NCI-H774 (cell line): ENCODE results near the gene CCR7.
A peak's percentile ranks its signal among the peaks of the same experiment; 100 is the strongest.
"Not testable (repeated sequence)": the region's sequence is repeated elsewhere in the genome, so short reads cannot be mapped to it uniquely, and the experiment has no call there.

ENCODE experiments used
- DNase-seq: peaks from one replicate; lab custom pipeline; 2025; lab: John Stamatoyannopoulos, UW

Gene CCR7

GRCh38 chr17:40597556-40598300, 32.5 kb upstream of the CCR7 start:
- no peak for DNase-seq

- no peak for DNase-seq
Measured at GRCh38 chr17:40597156-40597555, 31.9 kb upstream of the CCR7 start.

DNA sequence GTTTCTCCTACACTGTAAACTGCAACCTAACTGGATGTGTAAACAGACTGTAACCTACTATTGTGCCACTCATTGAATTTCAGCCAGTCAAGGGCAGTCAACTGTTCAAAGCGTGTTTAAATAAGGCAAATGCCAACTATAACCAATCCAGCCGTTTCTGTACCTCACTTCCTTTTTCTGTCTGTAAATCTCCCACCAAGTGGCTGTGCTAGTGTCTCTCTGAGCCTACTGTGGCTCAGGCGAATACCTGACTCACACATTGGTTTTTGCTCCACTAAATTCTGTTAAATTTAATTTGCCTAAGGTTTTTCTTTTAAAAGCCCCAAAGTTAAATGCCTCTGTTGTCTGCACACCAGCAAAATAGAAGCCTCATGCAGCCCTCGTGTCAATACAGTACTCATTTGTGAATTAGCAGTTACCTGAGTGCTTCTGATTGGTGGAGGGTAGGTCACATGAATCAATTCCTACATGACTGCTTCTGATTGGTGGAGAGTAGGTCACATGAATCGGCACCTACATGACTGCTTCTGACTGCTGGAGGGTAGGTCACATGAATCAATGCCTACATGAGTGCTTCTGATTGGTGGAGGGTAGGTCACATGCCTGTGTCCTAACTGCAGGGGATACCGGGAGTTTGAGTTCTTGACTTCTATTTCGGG, 31.1 kb upstream of the CCR7 start:
- DNase-seq, result peak; percentile 62

- no peak for DNase-seq
Measured at GRCh38 chr17:40590742-40591141, 25.5 kb upstream of the CCR7 start.

- DNase-seq, result no peak
Measured at GRCh38 chr17:40588552-40588951, 23.3 kb upstream of the CCR7 start.

- not testable (repeated sequence) for DNase-seq
Measured at GRCh38 chr17:40586264-40586663, 21.0 kb upstream of the CCR7 start.

- DNase-seq, result not testable (repeated sequence)
Measured at GRCh38 chr17:40584950-40585349, 19.7 kb upstream of the CCR7 start.

- peak; percentile 80 for DNase-seq
Measured at GRCh38 chr17:40582328-40582901, 17.1 kb upstream of the CCR7 start.

DNA sequence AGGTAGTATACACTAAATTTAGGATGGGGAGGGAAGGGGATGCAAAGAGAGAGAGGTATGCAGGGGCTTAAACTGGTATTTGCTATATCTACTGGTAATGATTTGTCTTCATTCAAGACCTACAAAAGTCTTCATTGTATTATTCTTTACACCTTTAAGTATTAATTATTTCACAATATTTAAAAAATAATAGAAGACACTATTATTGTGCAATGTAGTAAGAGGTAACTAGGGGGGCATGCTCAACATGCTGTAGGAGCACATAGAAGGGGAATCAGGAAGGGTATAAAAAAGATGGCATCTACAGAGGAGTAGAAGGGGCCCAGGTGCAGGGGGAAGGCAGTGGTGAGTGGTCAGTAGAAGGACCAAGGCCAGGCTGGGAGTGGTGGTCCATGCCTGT, 14.9 kb upstream of the CCR7 start:
- no peak for DNase-seq

DNA sequence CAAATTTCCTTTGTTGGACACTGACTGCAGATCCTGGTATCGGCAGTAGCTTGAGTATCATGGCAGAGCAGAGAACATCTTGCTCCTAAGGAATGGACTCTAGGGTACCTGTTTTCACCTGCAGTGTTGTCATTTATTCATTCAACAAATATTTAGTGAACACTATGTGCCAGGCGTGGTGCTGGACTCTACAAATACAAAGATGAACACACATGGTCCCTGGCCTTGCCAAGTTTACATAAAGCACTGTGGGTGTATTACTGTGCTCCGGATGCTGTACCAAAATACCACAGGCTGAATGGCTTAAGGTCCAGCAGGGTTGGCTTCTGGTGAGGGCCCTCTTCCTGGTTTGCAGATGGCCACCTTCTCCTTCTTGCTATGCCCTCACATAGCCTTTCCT, 14.2 kb upstream of the CCR7 start:
- no peak for DNase-seq

DNA sequence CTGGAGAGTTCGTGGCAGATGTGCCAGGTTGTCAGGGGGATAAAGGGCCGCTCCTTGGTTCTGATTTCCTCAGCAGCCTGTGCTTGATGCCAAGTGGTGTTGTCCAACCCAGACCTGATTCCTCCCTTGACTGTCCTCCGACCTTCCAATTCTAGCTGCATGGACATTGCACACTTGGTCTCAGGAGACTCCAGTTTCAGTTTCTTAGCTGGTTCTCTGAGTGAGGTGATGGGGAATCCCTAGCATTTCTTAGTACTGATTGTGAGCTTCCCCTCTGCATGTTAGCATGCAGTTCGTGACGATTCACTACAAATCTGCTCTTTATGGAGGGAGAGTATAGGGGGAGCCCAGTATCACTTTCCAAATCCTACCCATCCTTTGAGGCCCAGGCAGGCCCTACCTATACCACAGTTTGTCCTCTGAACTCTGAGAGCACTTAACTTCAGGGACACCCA, 12.4 kb upstream of the CCR7 start:
- DNase-seq, result no peak

DNA sequence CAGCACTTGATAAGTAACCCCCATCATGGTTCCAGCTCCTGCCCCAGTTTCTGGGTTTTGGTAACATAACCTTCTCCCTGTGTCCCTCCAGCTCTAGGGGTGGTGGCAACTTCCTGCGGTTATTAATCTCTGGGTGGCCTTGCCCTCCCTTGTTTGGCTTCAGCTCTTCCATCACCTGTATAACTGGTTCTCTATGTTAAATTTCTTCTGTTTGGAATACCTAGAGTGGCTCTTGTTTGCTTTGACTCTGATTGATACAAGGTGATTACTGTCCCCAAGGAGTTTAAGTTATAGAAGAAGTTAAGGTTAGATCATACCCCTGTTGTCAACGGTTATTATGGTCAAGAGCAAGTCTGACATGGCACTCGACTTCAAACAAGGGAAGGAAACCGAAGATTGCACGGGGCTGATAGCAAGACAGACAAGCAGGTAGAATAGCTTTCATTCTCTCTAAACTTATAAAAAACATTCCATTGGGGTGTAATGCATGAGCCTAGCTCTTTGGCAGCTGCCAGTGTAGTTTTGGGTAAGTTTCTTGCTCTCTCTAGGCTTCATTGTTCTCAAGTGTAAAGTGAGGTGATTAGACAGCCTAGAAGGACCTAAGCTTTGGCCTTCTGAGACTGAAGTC, 11.0 kb upstream of the CCR7 start:
- no peak for DNase-seq

GRCh38 chr17:40574292-40574691, 9.0 kb upstream of the CCR7 start:
- DNase-seq, result no peak

- DNase-seq, result not testable (repeated sequence)
Measured at GRCh38 chr17:40572245-40572993, 7.1 kb upstream of the CCR7 start.

GRCh38 chr17:40568074-40568836, 3.0 kb upstream of the CCR7 start:
- no peak for DNase-seq

DNA sequence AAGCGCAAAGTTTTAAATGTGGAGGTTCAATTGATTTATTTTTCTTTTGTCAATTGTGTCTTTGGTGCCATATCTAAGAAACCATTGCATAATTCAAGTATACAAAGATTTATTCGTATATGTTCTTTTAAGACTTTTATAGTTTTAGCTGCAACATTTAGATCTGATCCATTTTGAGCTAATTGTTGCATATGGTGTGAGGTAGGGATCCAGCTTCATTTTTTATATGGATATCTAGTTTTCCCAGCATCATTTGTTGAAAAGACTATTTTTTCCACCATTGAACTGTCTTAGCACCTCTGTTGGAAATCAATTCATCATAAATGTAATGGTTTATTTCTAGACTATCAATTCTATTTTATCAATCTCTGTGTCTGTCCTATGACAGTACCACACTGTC, 2.1 kb upstream of the CCR7 start:
- no peak for DNase-seq

DNA sequence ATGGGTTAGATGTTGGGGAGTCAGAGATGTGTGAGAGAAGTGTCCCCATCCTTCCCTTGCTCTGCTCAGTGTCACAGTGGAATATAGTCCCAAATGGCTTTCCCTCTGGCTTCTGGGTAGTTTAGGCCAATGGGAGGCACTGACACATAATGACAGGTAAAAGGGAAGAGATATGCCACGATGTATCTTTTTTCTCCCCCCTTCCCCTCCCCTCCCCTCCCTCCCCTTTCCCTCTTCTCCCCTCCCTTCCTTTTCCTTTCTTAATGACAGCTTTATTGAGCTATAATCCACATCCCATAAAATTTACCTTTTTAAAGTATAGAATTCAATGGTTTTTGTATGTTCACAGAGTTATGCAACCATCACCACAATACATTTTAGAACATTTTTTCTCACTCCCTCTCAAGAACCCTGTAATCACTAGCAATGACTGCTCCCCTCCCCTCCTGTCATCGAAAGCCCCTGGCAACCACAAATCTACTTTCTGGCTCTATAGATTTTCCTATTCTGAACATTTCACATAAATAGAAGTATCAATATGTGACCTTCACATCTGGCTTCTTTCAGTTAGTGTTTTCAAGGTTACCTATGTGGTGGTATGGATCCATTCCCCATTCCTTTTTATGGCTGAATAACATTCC, 617 bp upstream of the CCR7 start:
- DNase-seq, result no peak

DNA sequence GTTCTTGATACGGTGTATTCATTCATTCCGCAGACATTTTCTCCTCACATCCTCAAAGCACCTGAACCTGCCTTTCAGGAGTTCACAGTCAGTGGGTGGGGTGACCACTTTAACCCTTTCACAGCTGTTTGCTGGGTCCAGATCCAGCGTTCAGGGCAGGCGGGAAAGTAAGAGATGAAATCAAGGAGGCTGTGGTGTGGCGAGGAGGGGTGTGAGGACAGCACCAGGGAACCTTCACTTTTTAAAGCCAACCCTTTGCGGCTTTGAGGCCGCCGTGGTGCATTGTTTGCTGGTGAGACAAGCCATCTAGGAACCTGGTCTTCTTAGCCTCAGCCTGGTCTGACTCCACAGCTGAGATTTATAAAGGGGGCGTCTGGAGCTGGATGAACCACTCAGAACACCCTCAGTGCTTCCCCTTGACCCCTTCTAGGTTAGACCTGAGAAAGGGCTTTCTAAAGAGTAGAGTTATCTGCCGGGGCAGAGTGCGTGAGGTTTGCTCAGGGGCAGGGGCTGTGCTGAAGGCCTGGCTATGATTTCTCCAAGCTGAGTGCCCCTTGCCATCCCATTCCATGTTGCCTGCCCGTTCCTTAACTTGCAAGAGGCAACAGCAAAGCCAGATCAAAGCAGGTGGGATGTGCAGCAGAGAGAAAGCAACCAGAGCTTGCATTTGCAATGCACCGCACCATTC, 933 bp downstream of the CCR7 start:
- no peak for DNase-seq

DNA sequence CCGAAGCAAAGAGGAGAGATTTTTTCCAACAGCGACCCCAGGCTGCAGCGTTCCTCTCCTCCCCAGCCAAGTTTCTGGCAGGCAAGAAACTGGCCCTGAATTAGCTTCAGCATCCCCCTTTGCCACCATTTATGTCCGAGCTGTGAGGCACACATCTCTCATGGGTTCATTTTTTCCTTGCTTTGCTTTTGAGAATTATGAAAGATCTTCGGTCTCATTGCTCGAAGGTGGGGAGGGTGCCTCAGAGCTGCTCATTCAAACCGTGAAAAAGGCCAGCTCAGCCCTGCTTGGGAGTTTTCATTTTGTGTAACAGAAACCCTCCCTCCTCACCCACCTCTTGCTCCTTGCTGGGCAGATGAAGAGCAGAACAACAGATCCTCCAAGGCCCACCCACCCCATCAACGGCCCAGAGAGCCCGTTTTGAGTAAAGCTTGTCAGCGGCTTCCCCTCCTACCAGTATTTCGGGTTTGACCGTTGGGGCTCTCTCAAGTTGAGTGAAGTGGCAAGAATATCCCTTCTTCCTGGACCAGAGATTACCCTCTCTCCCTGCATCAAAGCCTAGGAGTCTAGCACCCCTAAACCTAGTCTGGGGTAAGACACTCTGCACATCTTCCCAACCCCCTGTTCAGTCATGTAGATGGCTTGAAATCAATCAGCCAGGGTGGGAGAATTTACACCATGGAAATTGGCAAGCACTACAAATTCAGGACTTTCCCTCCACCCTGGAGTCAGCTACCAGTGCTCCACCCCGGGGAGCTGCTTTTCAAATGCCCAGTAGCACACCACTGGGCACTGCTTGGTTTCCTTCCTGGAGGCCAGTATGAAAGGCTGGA, 1.8 kb downstream of the CCR7 start:
- no peak for DNase-seq
